ENCODE measurements around the gene UBE3C. TPM values are rescaled to one million over a fixed set of nuclear protein-coding genes. Genes with fewer than 3 reads are reported as not detected.

UBE3C gene
- total RNA-seq, 2 donors from 2014 or later = 49.0 to 72.0 TPM

GRCh38 chr7:157270060-157270444 is 131.3 kb downstream of the UBE3C start:
- WGBS = 85% methylated on average over 3 of the region's 3 CpGs
- no peaks in the 10 kb centered on the region for H3K27me3 ChIP-seq (replicated peaks; ENCODE audit: insufficient read depth)
- peaks cover 0 to 3% of the 10 kb centered on the region in 2 donors for H3K36me3 ChIP-seq
- TF ChIP-seq CTCF (IDR thresholded peaks at IDR 0.05) = no peak
- no peak for TF ChIP-seq POLR2AphosphoS5 (IDR thresholded peaks at IDR 0.05)
- no peak for TF ChIP-seq POLR2A (IDR thresholded peaks at IDR 0.05)
- intact Hi-C loops (cut with DNase I) = loop anchor here (5.0 to 10.0 kb wide), 2 partner anchors 125 to 298 kb away; no protein-coding TSS in a partner anchor
- no peak overlapping the region for H3K4me3 ChIP-seq
- H3K9me3 ChIP-seq = no peaks in the 10 kb centered on the region
- DNase-seq (ENCODE audit: low spot score) = no peak
- H3K4me1 ChIP-seq (replicated peaks) = peaks cover 18% of the 10 kb centered on the region
- H3K27ac ChIP-seq = no peak overlapping the region

GRCh38 chr7:157271315-157271990 is 132.7 kb downstream of the UBE3C start:
- WGBS = 87% methylated on average over 15 of the region's 15 CpGs
- peak overlapping the region; percentile 83 to 85 for H3K27ac ChIP-seq
- intact Hi-C loops (cut with DNase I) = loop anchor here (5.0 to 10.0 kb wide), 2 partner anchors 127 to 299 kb away; no protein-coding TSS in a partner anchor
- DNase-seq (ENCODE audit: low spot score) = no peak
- no peaks in the 10 kb centered on the region for H3K27me3 ChIP-seq (replicated peaks; ENCODE audit: insufficient read depth)
- H3K36me3 ChIP-seq = peaks cover 0 to 3% of the 10 kb centered on the region in 2 donors
- TF ChIP-seq POLR2AphosphoS5 (IDR thresholded peaks at IDR 0.05) (no peak), POLR2A (IDR thresholded peaks at IDR 0.05) (no peak), CTCF (IDR thresholded peaks at IDR 0.05) (no peak)
- no peak overlapping the region for H3K4me3 ChIP-seq
- no peaks in the 10 kb centered on the region for H3K9me3 ChIP-seq
- H3K4me1 ChIP-seq (replicated peaks) = peaks cover 18% of the 10 kb centered on the region

- TF ChIP-seq POLR2AphosphoS5 (IDR thresholded peaks at IDR 0.05) = peak; percentile 98
- TF ChIP-seq CTCF (IDR thresholded peaks at IDR 0.05) = no peak
- intact Hi-C loops (cut with DNase I) = loop anchor here (5.0 to 10.0 kb wide), 2 partner anchors 127 to 300 kb away; no protein-coding TSS in a partner anchor
- no peaks in the 10 kb centered on the region for H3K36me3 ChIP-seq
- H3K4me1 ChIP-seq (replicated peaks) = peaks cover 18% of the 10 kb centered on the region
- peak overlapping the region; percentile 83 to 85 for H3K27ac ChIP-seq
- no peaks in the 10 kb centered on the region for H3K9me3 ChIP-seq
- H3K4me3 ChIP-seq = no peak overlapping the region
- no peaks in the 10 kb centered on the region for H3K27me3 ChIP-seq (replicated peaks; ENCODE audit: insufficient read depth)
- under 1% methylated on average over 9 of the region's 9 CpGs for WGBS
- DNase-seq (ENCODE audit: low spot score) = peak; percentile 91
Observed at GRCh38 chr7:157271991-157272324, 133.2 kb downstream of the UBE3C start.

GRCh38 chr7:157272351-157273207 is 133.9 kb downstream of the UBE3C start:
- Histone ChIP-seq H3K27me3 (replicated peaks; ENCODE audit: insufficient read depth) (no peaks in the 10 kb centered on the region), H3K36me3 (no peaks in the 10 kb centered on the region), H3K4me1 (replicated peaks) (peaks cover 18% of the 10 kb centered on the region), H3K4me3 (no peak overlapping the region), H3K9me3 (no peaks in the 10 kb centered on the region), H3K27ac (peak overlapping the region; percentile 83 to 85)
- intact Hi-C loops (cut with DNase I) = loop anchor here (5.0 to 10.0 kb wide), 2 partner anchors 128 to 300 kb away; no protein-coding TSS in a partner anchor
- no peak for TF ChIP-seq POLR2A (IDR thresholded peaks at IDR 0.05)
- no peak for TF ChIP-seq CTCF (IDR thresholded peaks at IDR 0.05)
- no peak for TF ChIP-seq POLR2AphosphoS5 (IDR thresholded peaks at IDR 0.05)
- WGBS = 80% methylated on average over 24 of the region's 24 CpGs
- DNase-seq (ENCODE audit: low spot score) = no peak

All from prostate gland (tissue), 2 donors.